NT2/D1 (cell line): ENCODE data around the gene WNT9B.

ENCODE experiments used
- SUZ12 ChIP-seq: IDR thresholded peaks from 2 replicates; pipeline ENCODE4 v1.6.1; 2011; ENCODE audit not compliant: insufficient read length, insufficient read depth; ENCODE audit errors: extremely low read depth
- YY1 ChIP-seq: IDR thresholded peaks from 2 replicates; pipeline ENCODE4 v1.6.1; 2011; ENCODE audit not compliant: insufficient read length, insufficient read depth

DNA sequence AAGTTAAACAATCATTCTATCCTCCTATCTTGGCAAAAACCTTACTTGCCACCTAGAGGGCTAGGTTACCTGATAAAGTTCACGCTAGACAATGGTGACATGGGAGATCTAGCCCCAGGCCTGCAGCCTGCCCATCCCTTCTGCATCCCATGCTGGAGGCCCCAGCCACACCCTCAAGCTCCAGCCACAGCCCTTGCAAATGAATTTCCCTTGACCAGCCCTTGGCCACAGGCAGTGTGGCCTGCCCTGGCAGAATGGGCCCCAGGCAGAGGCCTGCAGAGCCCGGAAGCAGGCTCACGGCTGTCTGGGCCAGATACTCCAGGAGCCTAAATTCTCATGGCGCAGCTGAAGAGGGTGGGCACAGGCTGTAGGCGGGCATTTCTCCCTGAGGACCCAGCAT, 47.8 kb upstream of the WNT9B start:
- TF ChIP-seq SUZ12 (no peak), YY1 (no peak)
